Activated gamma-delta T cell (primary cell): Measurements from ENCODE around the gene TTC7B.

ENCODE experiments used
- DNase-seq: peaks from one replicate; lab custom pipeline; 2025; lab: John Stamatoyannopoulos, UW

TTC7B gene

DNA sequence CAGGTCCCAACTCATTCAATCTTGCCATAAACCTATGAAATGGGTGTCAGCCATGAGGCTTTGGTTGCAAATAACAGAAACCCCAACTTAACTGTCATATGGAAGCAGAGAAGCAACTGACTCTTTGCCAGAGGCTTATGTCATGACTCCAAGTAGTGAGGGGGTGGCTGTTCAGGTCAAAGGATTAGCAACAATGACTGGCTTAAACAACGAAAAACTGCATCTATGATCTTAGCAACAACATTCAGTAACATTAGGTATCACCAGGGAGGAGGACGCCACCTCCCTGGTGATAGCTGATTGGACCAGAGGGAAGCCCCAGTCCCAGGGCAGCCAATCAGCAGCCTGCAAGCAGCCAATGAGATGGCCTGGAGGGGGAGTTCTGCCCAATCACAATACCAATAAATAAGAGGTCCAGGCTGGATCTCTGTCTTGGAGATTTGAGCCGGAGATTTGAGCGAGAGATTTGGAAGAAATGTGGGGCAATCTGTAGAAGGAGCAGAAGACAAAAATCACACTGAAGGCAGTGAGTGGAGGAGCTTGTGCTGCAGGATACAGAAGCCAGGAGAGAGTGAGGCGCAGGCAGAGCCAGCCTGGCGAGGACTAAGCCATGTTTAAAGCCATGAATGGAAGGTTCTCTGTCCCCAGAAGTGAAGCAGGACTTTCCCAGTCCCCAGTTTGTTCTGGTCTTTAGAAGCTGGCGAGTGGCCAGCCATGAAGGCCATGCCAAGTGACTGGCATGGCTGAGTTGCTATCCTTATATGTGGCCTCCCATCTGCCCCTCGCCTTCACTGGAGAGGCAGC is 326.1 kb downstream of the TTC7B start:
- no peak for DNase-seq

- no peak for DNase-seq
These were observed 326.9 kb downstream of the TTC7B start for GRCh38 chr14:90489306-90489705.

DNA sequence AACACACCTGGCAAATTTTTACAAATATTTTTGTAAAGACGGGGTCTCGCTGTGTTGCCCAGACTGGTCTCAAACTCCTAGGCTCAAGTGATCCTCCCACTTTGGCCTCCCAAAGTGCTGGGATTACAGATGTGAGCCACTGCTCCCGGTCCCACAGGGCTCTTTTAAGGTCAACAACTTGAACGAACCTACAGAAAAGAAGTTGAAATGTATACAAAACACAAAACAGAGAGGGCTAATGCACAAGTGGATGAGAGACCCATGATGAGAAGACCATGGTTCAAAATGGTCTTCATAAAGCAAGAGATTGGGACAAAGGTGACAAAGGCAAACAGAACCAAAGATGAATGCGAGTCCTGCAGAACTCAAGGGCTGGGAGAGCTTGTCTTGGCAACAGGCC is 328.0 kb downstream of the TTC7B start:
- no peak for DNase-seq

GRCh38 chr14:90487462-90487861 is 328.8 kb downstream of the TTC7B start:
- no peak for DNase-seq

- DNase-seq: no peak
These were observed 329.2 kb downstream of the TTC7B start for GRCh38 chr14:90487031-90487430.

- no peak for DNase-seq
These were observed 331.9 kb downstream of the TTC7B start for GRCh38 chr14:90484291-90484690.

DNA sequence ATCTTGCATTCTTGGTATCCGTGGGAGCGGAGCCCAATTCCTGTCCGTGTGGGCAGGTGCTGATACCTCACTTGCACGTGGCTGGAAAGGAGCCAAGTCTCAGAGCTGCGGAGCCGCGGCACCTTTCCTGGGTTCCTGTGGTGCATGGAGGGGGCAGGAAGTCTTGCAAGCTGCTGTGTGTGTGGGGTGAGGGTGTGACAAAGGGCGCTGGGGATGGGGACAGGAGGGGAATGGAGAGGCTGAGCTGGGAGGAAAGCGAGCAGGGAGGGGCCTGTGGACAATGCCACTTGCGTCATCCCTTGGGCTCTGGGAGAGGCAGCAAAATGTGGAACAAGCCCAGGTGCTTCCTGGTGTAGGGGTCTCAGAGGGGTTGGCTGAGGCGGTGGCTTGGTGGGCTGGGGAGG is 332.7 kb downstream of the TTC7B start:
- no peak for DNase-seq

GRCh38 chr14:90483117-90483516 is 333.1 kb downstream of the TTC7B start:
- no peak for DNase-seq

GRCh38 chr14:90475298-90475697 is 340.9 kb downstream of the TTC7B start:
- DNase-seq: no peak
